ENCODE measurements around the gene RO60. TPM values are rescaled to one million over a fixed set of nuclear protein-coding genes. Genes with fewer than 3 reads are reported as not detected.

RO60 gene
- 92.8 and 134 TPM in 2 replicates for total RNA-seq (ENCODE audit: low replicate concordance)

DNA sequence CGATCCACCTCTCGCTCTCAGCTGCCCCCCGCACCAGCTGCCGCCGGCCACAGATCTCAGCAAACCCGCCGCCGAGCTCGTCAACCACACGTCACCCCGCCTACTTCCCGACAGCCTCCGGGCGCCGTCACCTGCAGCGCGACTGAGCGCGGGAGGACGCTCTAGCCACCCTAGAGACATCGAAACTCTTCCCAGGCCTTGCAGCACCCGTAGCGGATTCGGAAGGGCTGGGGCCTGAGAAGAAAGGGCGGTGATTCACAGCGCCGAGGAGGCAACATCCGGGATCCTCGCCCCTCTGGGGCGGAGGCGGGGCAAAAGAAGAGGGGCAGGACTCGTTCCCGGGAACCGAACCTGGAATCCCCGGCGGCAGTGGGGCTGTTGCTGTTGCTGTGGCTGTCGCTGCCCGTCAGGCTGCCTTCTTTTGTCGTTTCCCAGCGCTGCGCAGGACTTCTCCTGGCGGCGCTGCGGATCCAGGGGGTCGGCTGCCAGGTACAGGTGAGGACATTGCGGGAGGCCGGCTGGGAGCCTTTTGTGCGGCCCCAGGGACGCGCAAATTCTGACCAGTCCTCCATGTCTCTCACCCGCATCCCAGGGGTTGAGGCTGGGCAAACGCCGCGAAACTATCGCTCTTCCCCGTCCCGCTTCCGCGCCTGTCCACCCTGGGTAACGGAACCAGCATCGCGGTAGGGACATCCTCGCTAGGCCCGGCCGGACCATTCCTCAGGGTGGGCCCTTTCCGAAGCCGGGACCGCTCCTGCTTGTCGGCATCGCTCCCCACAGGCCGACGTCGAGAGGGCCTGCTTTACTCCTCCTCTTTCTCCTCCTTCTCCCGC, at the start of gene RO60, which contains the start of gene UCHL5:
Gene RO60 (plus strand): TSS at position 331 of the 833 bp plus-strand sequence. CDS start 9,443 bp downstream, outside the sequence.
Gene UCHL5 (minus strand): TSS at position 79 of the 833 bp plus-strand sequence. CDS start 100 bp downstream, outside the sequence.
- peak; percentile 96 for DNase-seq (ENCODE audit: low read depth)
- TF ChIP-seq CTCF (IDR thresholded peaks at IDR 0.05; ENCODE audit: insufficient read depth, low read length), result peak; percentile 1
- H3K4me3 ChIP-seq (ENCODE audit: low read depth, low read length), result peak within 1 kb of the TSS; percentile 97

DNA sequence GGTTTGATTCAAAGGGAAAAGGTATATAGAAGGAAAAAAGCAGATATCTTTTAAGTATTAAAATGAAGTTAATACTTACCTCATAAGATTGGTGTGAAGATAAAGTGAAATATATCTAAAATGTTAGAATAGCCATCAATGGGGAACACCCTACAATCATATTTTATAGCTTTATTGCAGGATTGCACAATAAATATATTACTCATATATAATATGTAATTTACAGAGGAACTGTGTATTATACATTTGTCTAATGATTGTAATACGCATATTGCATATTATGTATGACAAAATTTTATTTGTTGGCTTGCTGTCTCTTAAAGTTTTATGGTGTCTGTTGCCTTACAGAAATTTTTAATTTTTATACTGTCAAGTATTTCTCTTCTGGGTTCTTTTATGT, 48.0 kb upstream of the RO60 start:
- H3K4me3 ChIP-seq (ENCODE audit: low read depth, low read length), result no peak overlapping the region
- no peak for DNase-seq (ENCODE audit: low read depth)
- no peak for TF ChIP-seq CTCF (IDR thresholded peaks at IDR 0.05; ENCODE audit: insufficient read depth, low read length)

DNA sequence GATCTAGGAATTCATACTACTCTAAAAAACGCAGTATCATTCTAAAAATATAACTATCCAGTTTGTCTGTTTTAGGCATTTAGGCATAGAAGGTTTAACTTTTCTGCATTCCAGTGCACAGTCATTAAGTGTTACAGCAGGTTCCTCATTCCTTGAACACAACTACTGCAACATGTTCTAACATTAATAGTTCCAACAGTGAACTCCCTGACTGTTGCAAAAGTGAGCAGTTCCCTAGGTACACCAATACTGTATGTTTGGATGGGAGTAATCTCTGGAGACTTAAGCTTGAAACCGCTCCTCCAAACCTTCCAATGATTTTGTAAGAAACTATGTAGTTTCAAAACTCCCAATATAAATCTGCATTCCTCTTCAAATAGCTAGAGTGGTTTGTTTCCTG, 46.4 kb upstream of the RO60 start:
- H3K4me3 ChIP-seq (ENCODE audit: low read depth, low read length), result no peak overlapping the region
- TF ChIP-seq CTCF (IDR thresholded peaks at IDR 0.05; ENCODE audit: insufficient read depth, low read length), result no peak
- peak; percentile 94 for DNase-seq (ENCODE audit: low read depth)

- TF ChIP-seq CTCF (IDR thresholded peaks at IDR 0.05; ENCODE audit: insufficient read depth, low read length), result no peak
- H3K4me3 ChIP-seq (ENCODE audit: low read depth, low read length), result no peak overlapping the region
- no peak for DNase-seq (ENCODE audit: low read depth)
Measured at GRCh38 chr1:193013707-193014106, 45.7 kb upstream of the RO60 start.

- H3K4me3 ChIP-seq (ENCODE audit: low read depth, low read length), result no peak overlapping the region
- peak; percentile 56 for DNase-seq (ENCODE audit: low read depth)
- TF ChIP-seq CTCF (IDR thresholded peaks at IDR 0.05; ENCODE audit: insufficient read depth, low read length), result no peak
Measured at GRCh38 chr1:193014400-193014799, 45.0 kb upstream of the RO60 start.

- no peak for TF ChIP-seq CTCF (IDR thresholded peaks at IDR 0.05; ENCODE audit: insufficient read depth, low read length)
- no peak for DNase-seq (ENCODE audit: low read depth)
- H3K4me3 ChIP-seq (ENCODE audit: low read depth, low read length), result no peak overlapping the region
Measured at GRCh38 chr1:193016788-193017187, 42.6 kb upstream of the RO60 start.

Data from fibroblast of the aortic adventitia (primary cell).